Liver (tissue), 9 donors: ENCODE data around the gene DSE. TPM values are rescaled to one million over a fixed set of nuclear protein-coding genes. Genes with fewer than 3 reads are reported as not detected.

Source experiments
- DNase-seq: peaks from one replicate; pipeline ENCODE4 v3.0.0-alpha.2; 2017; ENCODE audit warnings: low spot score
- H3K27ac ChIP-seq, 2 donors: one replicate each; pipeline ENCODE4 v1.7.0; 2013; ENCODE audit warnings: inconsistent platforms in 2 of 2, low read length in 2 of 2, control low read depth in 1 of 2, low read depth in 1 of 2, mild to moderate bottlenecking in 1 of 2
- H3K27me3 ChIP-seq, 4 donors: one replicate each; pipeline versions ENCODE4 v1.6.1 to v1.7.0; 2013; ENCODE audit warnings: low read length in 3 of 4, inconsistent platforms in 1 of 4, mild to moderate bottlenecking in 1 of 4, moderate library complexity in 1 of 4; ENCODE audit not compliant: control insufficient read depth in 4 of 4, insufficient read depth in 4 of 4
- H3K36me3 ChIP-seq, 4 donors: one replicate each; pipeline versions ENCODE4 v1.6.1 to v1.7.0; 2013; ENCODE audit warnings: low read length in 3 of 4, mild to moderate bottlenecking in 3 of 4, low read depth in 1 of 4, moderate library complexity in 1 of 4; ENCODE audit not compliant: control insufficient read depth in 4 of 4, insufficient read depth in 3 of 4
- H3K4me1 ChIP-seq, 4 donors: one replicate each; pipeline versions ENCODE4 v1.6.1 to v1.7.0; 2013; ENCODE audit warnings: low read length in 3 of 4, mild to moderate bottlenecking in 3 of 4, moderate library complexity in 1 of 4; ENCODE audit not compliant: control insufficient read depth in 4 of 4, insufficient read depth in 4 of 4
- H3K4me3 ChIP-seq, 3 donors: one replicate each; pipeline versions ENCODE4 v1.6.1 to v1.7.0; 2013; ENCODE audit warnings: low read length in 3 of 3, control low read depth in 1 of 3, low read depth in 1 of 3, mild to moderate bottlenecking in 1 of 3
- H3K9ac ChIP-seq, 2 donors: one replicate each; pipeline ENCODE4 v1.7.0; 2013; ENCODE audit warnings: low read length in 2 of 2, mild to moderate bottlenecking in 2 of 2, moderate library complexity in 2 of 2, control low read depth in 1 of 2, low read depth in 1 of 2
- H3K9me3 ChIP-seq, 4 donors: one replicate each; pipeline versions ENCODE4 v1.6.1 to v1.7.0; 2013; ENCODE audit warnings: low read length in 3 of 4; ENCODE audit not compliant: control insufficient read depth in 4 of 4
- ATF3 ChIP-seq: IDR thresholded peaks from 2 replicates; pipeline ENCODE4 v1.6.1; 2016; ENCODE audit warnings: antibody characterized with exemption
- CTCF ChIP-seq: fragments of 150-350 bp; IDR thresholded peaks from 2 replicates; pipeline ENCODE4 v1.5.1; 2017; ENCODE audit warnings: improper control_type of control experiment, low read depth, low read length; ENCODE audit not compliant: missing input control
- EGR1 ChIP-seq, 2 donors: IDR thresholded peaks; 2 replicates each; pipeline ENCODE4 v1.6.1; 2016 to 2018; ENCODE audit warnings: antibody characterized with exemption in 2 of 2, low read depth in 2 of 2
- FOXA1 ChIP-seq: IDR thresholded peaks from 2 replicates; pipeline ENCODE4 v1.6.1; 2016; ENCODE audit warnings: antibody characterized with exemption
- FOXA2 ChIP-seq: IDR thresholded peaks from 2 replicates; pipeline ENCODE4 v1.6.1; 2016; ENCODE audit warnings: antibody characterized with exemption
- GABPA ChIP-seq, 2 donors: IDR thresholded peaks in 1 of 2; conservative IDR thresholded peaks in 1 of 2; 2 replicates each; pipeline ENCODE4 v1.6.1; 2016; ENCODE audit warnings: antibody characterized with exemption in 2 of 2, mild to moderate bottlenecking in 1 of 2, moderate library complexity in 1 of 2
- HNF4A ChIP-seq, 2 donors: conservative IDR thresholded peaks; 2 replicates each; pipeline ENCODE4 v1.6.1; 2016; ENCODE audit warnings: antibody characterized with exemption in 2 of 2, mild to moderate bottlenecking in 2 of 2
- JUND ChIP-seq, 2 donors: IDR thresholded peaks; 2 replicates each; pipeline ENCODE4 v1.6.1; 2016; ENCODE audit warnings: antibody characterized with exemption in 2 of 2
- NR2F2 ChIP-seq: IDR thresholded peaks from 2 replicates; pipeline ENCODE4 v1.6.1; 2016; ENCODE audit warnings: antibody characterized with exemption
- RAD21 ChIP-seq, 2 donors: IDR thresholded peaks; 2 replicates each; pipeline ENCODE4 v1.6.1; 2016; ENCODE audit warnings: antibody characterized with exemption in 2 of 2, mild to moderate bottlenecking in 2 of 2
- REST ChIP-seq: IDR thresholded peaks from 2 replicates; pipeline ENCODE4 v1.6.1; 2016; ENCODE audit warnings: antibody characterized with exemption, mild to moderate bottlenecking
- RXRA ChIP-seq, 2 donors: IDR thresholded peaks; 2 replicates each; pipeline ENCODE4 v1.6.1; 2017 to 2018; ENCODE audit warnings: antibody characterized with exemption in 2 of 2, mild to moderate bottlenecking in 1 of 2
- SP1 ChIP-seq: IDR thresholded peaks from 2 replicates; pipeline ENCODE4 v1.6.1; 2018; ENCODE audit warnings: antibody characterized with exemption, mild to moderate bottlenecking
- TAF1 ChIP-seq: conservative IDR thresholded peaks from 2 replicates; pipeline ENCODE4 v1.6.1; 2016; ENCODE audit warnings: antibody characterized with exemption, mild to moderate bottlenecking
- YY1 ChIP-seq: IDR thresholded peaks from 2 replicates; pipeline ENCODE4 v1.6.1; 2016; ENCODE audit warnings: antibody characterized with exemption, mild to moderate bottlenecking
- WGBS: extraction: QIAGEN DNeasy Blood & Tissue Kit; methylation state at CpG from one replicate; pipeline ENCODE4 v1.1.7; 2013; 5-methylcytosine and 5-hydroxymethylcytosine counted together
- polyA plus RNA-seq, 2 donors: library from polyadenylated mRNA; stranded (reverse) in 1 of 2; unstranded in 1 of 2; fragments of 200-250 nt in 1 of 2; fragments of >200 nt in 1 of 2; fragmentation: Nextera tagmentation in 1 of 2; extraction: Ambion mirVana in 1 of 2; gene quantifications; one replicate each; pipeline versions ENCODE4 v1.2.1 to v1.2.3, GENCODE V29; 2013 to 2015
- total RNA-seq, 2 donors: library from RNA; depleted of rRNA; stranded (reverse); fragments of >200 nt; gene quantifications; one replicate each; pipeline ENCODE4 v1.2.3, GENCODE V29; 2014
- TF ChIP-seq, protein P1 (sequence below): IDR thresholded peaks from 2 replicates; pipeline ENCODE4 v1.6.1; 2016; ENCODE audit warnings: antibody characterized with exemption
- TF ChIP-seq, protein P2 (sequence below): IDR thresholded peaks from 2 replicates; pipeline ENCODE4 v1.6.1; 2016; ENCODE audit warnings: antibody characterized with exemption
- donor health status: healthy.
- donor health status: healthy.
- donor health status: healthy.
- donor health status: healthy.
- donor health status: healthy.

The DSE gene
- total and polyA plus RNA-seq, 4 donors = 5.5 to 22.8 (median 9.6) TPM

DNA sequence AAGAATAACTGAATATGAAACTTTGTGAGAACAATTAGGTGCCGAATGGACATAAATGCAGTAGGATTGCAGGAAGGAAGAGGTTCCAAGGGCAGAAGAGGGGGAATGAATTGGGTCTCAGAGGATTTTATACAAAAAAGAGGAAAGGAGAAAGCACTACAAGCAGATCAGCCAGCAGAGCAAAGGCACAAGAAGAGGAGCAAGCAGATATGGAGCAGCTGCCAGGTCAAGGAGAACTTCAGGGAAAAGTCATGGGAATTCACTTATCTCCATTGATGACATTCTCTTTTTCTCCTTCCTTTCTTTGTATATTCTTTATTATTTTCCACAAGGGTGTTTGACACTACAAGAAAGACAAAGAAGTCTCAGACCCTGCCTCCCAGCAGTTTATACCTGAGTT is 9.6 kb downstream of the DSE start (continued):
- TF ChIP-seq, protein P1, sequence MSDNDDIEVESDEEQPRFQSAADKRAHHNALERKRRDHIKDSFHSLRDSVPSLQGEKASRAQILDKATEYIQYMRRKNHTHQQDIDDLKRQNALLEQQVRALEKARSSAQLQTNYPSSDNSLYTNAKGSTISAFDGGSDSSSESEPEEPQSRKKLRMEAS = no peak
- TF ChIP-seq GABPA (IDR thresholded peaks at IDR 0.05 in 1 of 2, conservative IDR thresholded peaks at IDR 0.05 in 1 of 2) = no peak
- no peak for TF ChIP-seq FOXA2
- TF ChIP-seq, protein P2, sequence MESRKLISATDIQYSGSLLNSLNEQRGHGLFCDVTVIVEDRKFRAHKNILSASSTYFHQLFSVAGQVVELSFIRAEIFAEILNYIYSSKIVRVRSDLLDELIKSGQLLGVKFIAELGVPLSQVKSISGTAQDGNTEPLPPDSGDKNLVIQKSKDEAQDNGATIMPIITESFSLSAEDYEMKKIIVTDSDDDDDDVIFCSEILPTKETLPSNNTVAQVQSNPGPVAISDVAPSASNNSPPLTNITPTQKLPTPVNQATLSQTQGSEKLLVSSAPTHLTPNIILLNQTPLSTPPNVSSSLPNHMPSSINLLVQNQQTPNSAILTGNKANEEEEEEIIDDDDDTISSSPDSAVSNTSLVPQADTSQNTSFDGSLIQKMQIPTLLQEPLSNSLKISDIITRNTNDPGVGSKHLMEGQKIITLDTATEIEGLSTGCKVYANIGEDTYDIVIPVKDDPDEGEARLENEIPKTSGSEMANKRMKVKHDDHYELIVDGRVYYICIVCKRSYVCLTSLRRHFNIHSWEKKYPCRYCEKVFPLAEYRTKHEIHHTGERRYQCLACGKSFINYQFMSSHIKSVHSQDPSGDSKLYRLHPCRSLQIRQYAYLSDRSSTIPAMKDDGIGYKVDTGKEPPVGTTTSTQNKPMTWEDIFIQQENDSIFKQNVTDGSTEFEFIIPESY = no peak

GRCh38 chr6:116381000-116381399 is 10.3 kb downstream of the DSE start:
- Histone ChIP-seq H3K27me3 (no peaks in the 10 kb centered on the region), H3K9me3 (no peaks in the 10 kb centered on the region), H3K4me3 (no peak overlapping the region), H3K27ac (no peak overlapping the region), H3K36me3 (no peaks in the 10 kb centered on the region), H3K4me1 (peaks cover 0 to 2% (median 0%) of the 10 kb centered on the region in 4 donors), H3K9ac (no peak overlapping the region)
- no peak for DNase-seq
- WGBS = 78% methylated on average over 3 of the region's 3 CpGs
- TF ChIP-seq SP1 = no peak
- TF ChIP-seq CTCF = no peak
- no peak for TF ChIP-seq GABPA (IDR thresholded peaks at IDR 0.05 in 1 of 2, conservative IDR thresholded peaks at IDR 0.05 in 1 of 2)
- TF ChIP-seq YY1 = no peak
- TF ChIP-seq FOXA2 = no peak
- TF ChIP-seq RAD21 (IDR thresholded peaks at IDR 0.05) = no peak
- TF ChIP-seq FOXA1 = no peak

DNA sequence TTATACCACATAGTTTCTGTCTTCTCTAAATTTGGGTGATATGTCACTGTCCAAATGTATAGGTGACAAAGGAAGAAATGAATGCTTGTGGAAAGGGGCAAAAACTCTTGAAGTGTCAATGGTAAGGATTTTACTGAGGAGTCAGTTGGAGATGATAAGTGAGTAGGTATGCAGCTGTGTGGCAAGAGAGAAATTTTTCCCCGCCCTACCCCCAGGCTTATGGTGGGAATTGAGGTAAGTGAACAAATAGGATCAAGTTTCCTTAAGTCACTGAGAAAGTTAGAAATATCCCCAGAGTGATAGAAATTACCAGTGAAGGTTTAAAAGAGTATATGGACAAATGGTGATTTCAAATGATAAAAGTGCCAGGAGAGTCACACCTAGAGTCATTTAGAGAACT is 11.8 kb downstream of the DSE start:
- Histone ChIP-seq H3K9me3 (no peaks in the 10 kb centered on the region), H3K27ac (no peak overlapping the region), H3K27me3 (no peaks in the 10 kb centered on the region), H3K36me3 (no peaks in the 10 kb centered on the region), H3K4me3 (no peak overlapping the region), H3K4me1 (peaks cover 0 to 4% (median 0%) of the 10 kb centered on the region in 4 donors), H3K9ac (no peak overlapping the region)
- 98% methylated on average over 1 of the region's 1 CpG for WGBS
- DNase-seq = no peak
- TF ChIP-seq RAD21 (IDR thresholded peaks at IDR 0.05) (no peak), CTCF (no peak), GABPA (IDR thresholded peaks at IDR 0.05 in 1 of 2, conservative IDR thresholded peaks at IDR 0.05 in 1 of 2) (no peak), REST (no peak), FOXA2 (no peak), SP1 (no peak), RXRA (IDR thresholded peaks at IDR 0.05) (no peak), EGR1 (IDR thresholded peaks at IDR 0.05; ENCODE audit: low read depth in 2 of 2) (no peak), YY1 (no peak), ATF3 (no peak), JUND (IDR thresholded peaks at IDR 0.05) (no peak), TAF1 (no peak), NR2F2 (no peak), HNF4A (conservative IDR thresholded peaks at IDR 0.05) (no peak), FOXA1 (no peak)
- TF ChIP-seq, protein P2 = no peak
- TF ChIP-seq, protein P1 = no peak
